ENCODE measurements around the gene GPR108.

DNA sequence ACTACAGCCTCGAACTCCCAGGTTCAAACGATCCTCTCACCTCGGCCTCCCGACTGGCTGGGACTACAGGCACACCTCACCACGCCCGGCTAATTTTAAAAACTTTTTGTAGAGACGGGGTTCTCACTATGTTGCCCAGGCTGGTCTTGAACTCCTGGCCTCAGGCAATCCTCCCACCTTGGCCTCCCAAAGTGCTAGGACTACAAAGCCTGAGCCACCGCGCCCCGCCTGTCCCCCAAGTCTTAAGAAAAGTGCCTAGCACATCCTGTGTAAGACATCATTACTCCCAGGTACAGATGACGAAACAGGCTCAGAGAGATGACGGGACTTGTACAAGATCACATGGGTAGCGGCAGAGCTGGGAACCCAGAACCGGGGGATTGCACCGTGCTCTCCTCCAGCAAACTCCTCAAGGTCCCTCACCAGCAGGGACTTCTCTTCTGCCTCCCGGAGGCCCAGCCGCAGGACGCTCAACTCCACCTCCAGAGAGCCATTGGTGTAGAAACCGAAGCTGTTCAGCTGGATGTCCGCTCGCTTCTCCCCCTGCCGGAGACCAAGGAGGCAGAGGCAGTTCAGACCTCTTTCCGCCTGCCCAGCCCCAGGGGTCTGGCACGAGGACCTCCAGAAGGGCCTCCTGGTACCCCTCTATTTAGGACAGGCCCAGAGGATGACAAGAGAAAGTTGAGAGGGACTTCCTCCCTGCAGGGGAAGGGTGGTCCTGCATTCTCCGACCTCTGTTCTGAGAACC, 1.0 kb downstream of the GPR108 start:
- TF ChIP-seq CTCF (IDR thresholded peaks at IDR 0.05) (peak in 1 of 3 donors; percentile 30), POLR2A (IDR thresholded peaks at IDR 0.05) (no peak)
